GM12878 (cell line): Measurements from ENCODE around the gene PLK5. TPM values are rescaled to one million over a fixed set of nuclear protein-coding genes. Genes with fewer than 3 reads are reported as not detected.

Experiments used
- BCL11A ChIP-seq: IDR thresholded peaks from 2 replicates; pipeline ENCODE4 v1.6.1; 2011; ENCODE audit warnings: low read depth, low read length
- BCL3 ChIP-seq: IDR thresholded peaks from 2 replicates; pipeline ENCODE4 v1.6.1; 2011; ENCODE audit warnings: borderline replicate concordance, low read depth, mild to moderate bottlenecking, moderate library complexity, low read length; ENCODE audit not compliant: insufficient read depth, poor library complexity, severe bottlenecking
- IRF3 ChIP-seq: fragments of 450-650 bp; IDR thresholded peaks from 2 replicates; pipeline ENCODE4 v1.6.1; 2014; ENCODE audit warnings: mild to moderate bottlenecking
- MYB ChIP-seq: fragments of 150-350 bp; IDR thresholded peaks from 2 replicates; pipeline ENCODE4 v1.6.1; 2014; ENCODE audit warnings: mild to moderate bottlenecking, low read depth, low read length, borderline replicate concordance
- TBL1XR1 ChIP-seq: IDR thresholded peaks from 2 replicates; pipeline ENCODE4 v1.6.1; 2012; ENCODE audit warnings: low read depth, low read length, improper control_type of control experiment
- ZBTB11 ChIP-seq: fragments of 450-650 bp; formaldehyde crosslinking; IDR thresholded peaks from 2 replicates; pipeline ENCODE4 v1.5.0; 2022; ENCODE audit warnings: mild to moderate bottlenecking, missing genetic modification characterization
- ZBTB4 ChIP-seq: fragments of 450-650 bp; formaldehyde crosslinking; IDR thresholded peaks from 2 replicates; pipeline ENCODE4 v1.4.0; 2022; ENCODE audit warnings: mild to moderate bottlenecking, moderate library complexity
- polyA plus RNA-seq, 11 experiments: library from polyadenylated mRNA; depleted of rRNA in 4 of 11; unstranded in 6 of 11; stranded (reverse) in 5 of 11; fragments of >200 nt; fragmentation: Nextera tagmentation in 4 of 11; fragmentation: Illumina TruSeq in 1 of 11; extraction: Ambion mirVana in 4 of 11; extraction: Trizol in 1 of 11; gene quantifications; 1 replicate in 1 of 11; 2 replicates in 10 of 11; pipeline versions ENCODE4 v1.2.1 to v1.2.3, GENCODE V29; 2011 to 2016; ENCODE audit warnings: inconsistent platforms in 2 of 11, missing spikeins in 2 of 11, low read depth in 1 of 11
- total RNA-seq, 4 experiments: library from RNA; depleted of rRNA in 3 of 4; stranded (reverse); fragments of >200 nt in 3 of 4; fragmentation: Illumina TruSeq in 1 of 4; extraction: Trizol in 1 of 4; gene quantifications; 2 replicates each; pipeline versions ENCODE4 v1.2.1 to v1.2.3, GENCODE V29; 2013 to 2021

PLK5 gene
- total and polyA plus RNA-seq, 10 of the 15 experiments (the other 5 are each of a cell fraction or from before 2014, with no cell fraction given): 0.13 TPM; not detected in 9

GRCh38 chr19:1483131-1483978 is 40.5 kb upstream of the PLK5 start (continued):
- TF ChIP-seq ZBTB11 (CRISPR knock-in tag) (no peak), ZBTB4 (CRISPR knock-in tag) (no peak), BCL11A (no peak), IRF3 (no peak), TBL1XR1 (no peak), MYB (no peak), BCL3 (no peak)
